A549 treated with GW870086 at 1 μM for 4 hours (cell line): Measurements from ENCODE around the gene TAS2R43. TPM values are rescaled to one million over a fixed set of nuclear protein-coding genes. Genes with fewer than 3 reads are reported as not detected.

Source experiments
- total RNA-seq: library from RNA; stranded (reverse); fragments of 200-300 nt; extraction: Qiagen RNA extraction; gene quantifications from 5 replicates; pipeline ENCODE4 v1.2.3, GENCODE V29; 2022; ENCODE audit warnings: low read depth

TAS2R43 gene
- not detected in 5 replicates for total RNA-seq

GRCh38 chr12:11092128-11092527, at the start of gene TAS2R43:
TSS of gene TAS2R43 (minus strand) at chr12:11092313. CDS start at chr12:11092229, 84 bp downstream.

GRCh38 chr12:11134305-11134704, 42.2 kb upstream of the TAS2R43 start, which contains the start of gene TAS2R30:
TSS of gene TAS2R30 (minus strand) at chr12:11134644. CDS start at chr12:11134244, 400 bp downstream.

GRCh38 chr12:11062194-11062593, 29.9 kb downstream of the TAS2R43 start, which contains the start of gene TAS2R46:
TSS of gene TAS2R46 (minus strand) at chr12:11062294. CDS start at chr12:11062294, 0 bp downstream.

Other genes with a start within 250 kb of the TAS2R43 start
- gene PRR4, start 242.8 kb downstream of the TAS2R43 start, total RNA-seq: 0.51 to 4.2 TPM (median 2.0 TPM) in 5 replicates
- 1.6 to 4.1 TPM (median 2.8 TPM) in 5 replicates for gene PRH1, start 208.1 kb downstream of the TAS2R43 start, total RNA-seq
- gene TAS2R13, start 182.8 kb downstream of the TAS2R43 start, total RNA-seq: not detected in 5 replicates
- not detected in 5 replicates for gene PRH2, start 163.1 kb downstream of the TAS2R43 start, total RNA-seq
- 0.43 to 0.61 TPM (median 0.56 TPM) in 5 replicates for gene TAS2R14, start 153.1 kb downstream of the TAS2R43 start, total RNA-seq
- gene TAS2R50, start 105.4 kb downstream of the TAS2R43 start, total RNA-seq: not detected in 5 replicates
- 0.09 to 0.21 TPM in 2 of 5 replicates, not detected in the others for gene TAS2R20, start 94.0 kb downstream of the TAS2R43 start, total RNA-seq
- gene TAS2R19, start 69.7 kb downstream of the TAS2R43 start, total RNA-seq: 0.15 TPM in 1 of 5 replicates, not detected in the others
- gene TAS2R31, start 60.9 kb downstream of the TAS2R43 start, total RNA-seq: 0.13 to 0.15 TPM in 2 of 5 replicates, not detected in the others
- gene TAS2R46, start 30.0 kb downstream of the TAS2R43 start, total RNA-seq: not detected in 5 replicates
- gene TAS2R30, start 42.3 kb upstream of the TAS2R43 start, total RNA-seq: not detected in 5 replicates
- gene SMIM10L1, start 78.9 kb upstream of the TAS2R43 start, total RNA-seq: 7.9 to 8.9 TPM (median 8.3 TPM) in 5 replicates
- not detected in 5 replicates for gene TAS2R42, start 94.6 kb upstream of the TAS2R43 start, total RNA-seq
- not detected in 5 replicates for gene PRB3, start 177.4 kb upstream of the TAS2R43 start, total RNA-seq
- not detected in 5 replicates for gene PRB4, start 218.1 kb upstream of the TAS2R43 start, total RNA-seq